ENCODE data around the gene PTDSS2.

PTDSS2 gene

GRCh38 chr11:450809-451451 lies 851 bp downstream of the PTDSS2 start:
- Histone ChIP-seq H4K20me1 (ENCODE audit: insufficient read depth, low read length) (no peaks in the 10 kb centered on the region), H2AFZ (ENCODE audit: low read length) (no peak overlapping the region), H3K27ac (ENCODE audit: low read depth, low read length, poor library complexity, severe bottlenecking) (no peak overlapping the region), H3K4me2 (ENCODE audit: low read length) (peak overlapping the region; percentile 77), H3F3A (ENCODE audit: insufficient read depth, low read length) (no peaks in the 10 kb centered on the region), H3K4me1 (ENCODE audit: insufficient read depth, low read length, severe bottlenecking) (peaks cover 24% of the 10 kb centered on the region), H3K9me3 (ENCODE audit: low read length) (no peaks in the 10 kb centered on the region), H3K36me3 (ENCODE audit: insufficient read depth, low read length) (peaks cover 8% of the 10 kb centered on the region), H3K79me2 (ENCODE audit: insufficient read depth, low read length) (no peaks in the 10 kb centered on the region), H3K4me3 (ENCODE audit: low read depth, low read length, poor library complexity, severe bottlenecking) (peak overlapping the region; percentile 74), H3K9me2 (ENCODE audit: low read depth, low read length) (no peaks in the 10 kb centered on the region), H3K27me3 (ENCODE audit: insufficient read depth, low read length) (no peaks in the 10 kb centered on the region), H3K9ac (ENCODE audit: low read length) (peak overlapping the region; percentile 69)
- TF ChIP-seq CTCF (IDR thresholded peaks at IDR 0.05; ENCODE audit: low read length) (peak; percentile 49), EZH2 (IDR thresholded peaks at IDR 0.05; ENCODE audit: borderline replicate concordance, low read length) (no peak)

GRCh38 chr11:451738-452137 lies 1.7 kb downstream of the PTDSS2 start:
- Histone ChIP-seq H3K79me2 (ENCODE audit: insufficient read depth, low read length) (no peaks in the 10 kb centered on the region), H3K27me3 (ENCODE audit: insufficient read depth, low read length) (no peaks in the 10 kb centered on the region), H3K9me2 (ENCODE audit: low read depth, low read length) (no peaks in the 10 kb centered on the region), H3K4me2 (ENCODE audit: low read length) (peak overlapping the region; percentile 77; the same call in 1 of the 2 replicates), H4K20me1 (ENCODE audit: insufficient read depth, low read length) (no peaks in the 10 kb centered on the region), H3K4me1 (ENCODE audit: insufficient read depth, low read length, severe bottlenecking) (peaks cover 29% of the 10 kb centered on the region), H3K9ac (ENCODE audit: low read length) (no peak overlapping the region), H3K27ac (ENCODE audit: low read depth, low read length, poor library complexity, severe bottlenecking) (no peak overlapping the region), H2AFZ (ENCODE audit: low read length) (no peak overlapping the region), H3K4me3 (ENCODE audit: low read depth, low read length, poor library complexity, severe bottlenecking) (no peak overlapping the region), H3K36me3 (ENCODE audit: insufficient read depth, low read length) (peaks cover 8% of the 10 kb centered on the region), H3K9me3 (ENCODE audit: low read length) (no peaks in the 10 kb centered on the region), H3F3A (ENCODE audit: insufficient read depth, low read length) (no peaks in the 10 kb centered on the region)
- TF ChIP-seq CTCF (IDR thresholded peaks at IDR 0.05; ENCODE audit: low read length), result no peak
- TF ChIP-seq EZH2 (IDR thresholded peaks at IDR 0.05; ENCODE audit: borderline replicate concordance, low read length), result no peak

- Histone ChIP-seq H2AFZ (ENCODE audit: low read length) (no peak overlapping the region), H3K36me3 (ENCODE audit: insufficient read depth, low read length) (peaks cover 8% of the 10 kb centered on the region), H3K9me3 (ENCODE audit: low read length) (no peaks in the 10 kb centered on the region), H3K4me1 (ENCODE audit: insufficient read depth, low read length, severe bottlenecking) (peaks cover 34% of the 10 kb centered on the region), H3K4me2 (ENCODE audit: low read length) (no peak overlapping the region), H3K79me2 (ENCODE audit: insufficient read depth, low read length) (no peaks in the 10 kb centered on the region), H3F3A (ENCODE audit: insufficient read depth, low read length) (no peaks in the 10 kb centered on the region), H3K9ac (ENCODE audit: low read length) (no peak overlapping the region), H3K27me3 (ENCODE audit: insufficient read depth, low read length) (no peaks in the 10 kb centered on the region), H3K27ac (ENCODE audit: low read depth, low read length, poor library complexity, severe bottlenecking) (no peak overlapping the region), H3K4me3 (ENCODE audit: low read depth, low read length, poor library complexity, severe bottlenecking) (no peak overlapping the region), H4K20me1 (ENCODE audit: insufficient read depth, low read length) (no peaks in the 10 kb centered on the region), H3K9me2 (ENCODE audit: low read depth, low read length) (no peaks in the 10 kb centered on the region)
- TF ChIP-seq EZH2 (IDR thresholded peaks at IDR 0.05; ENCODE audit: borderline replicate concordance, low read length) (no peak), CTCF (IDR thresholded peaks at IDR 0.05; ENCODE audit: low read length) (no peak)
Observed at GRCh38 chr11:452203-452744, 2.2 kb downstream of the PTDSS2 start.
